ENCODE results near the gene GBE1. TPM values are rescaled to one million over a fixed set of nuclear protein-coding genes. Genes with fewer than 3 reads are reported as not detected.

The GBE1 gene
- total RNA-seq, 1 donor from 2014 or later, result 29.2 TPM

- no peaks in the 10 kb centered on the region for H3K36me3 ChIP-seq
- peaks cover 5% of the 10 kb centered on the region for H3K4me1 ChIP-seq
- H3K27me3 ChIP-seq, result no peaks in the 10 kb centered on the region
- no peak overlapping the region for H3K4me3 ChIP-seq
- no peak for DNase-seq
- H3K27ac ChIP-seq, result no peak overlapping the region
- TF ChIP-seq CTCF (IDR thresholded peaks at IDR 0.05), result no peak
- H3K9me3 ChIP-seq, result no peaks in the 10 kb centered on the region
- ATAC-seq, result peak; percentile 92
- intact Hi-C loops (cut with DNase I), result no loop called here
Observed at GRCh38 chr3:81716870-81717509, 44.5 kb downstream of the GBE1 start.

DNA sequence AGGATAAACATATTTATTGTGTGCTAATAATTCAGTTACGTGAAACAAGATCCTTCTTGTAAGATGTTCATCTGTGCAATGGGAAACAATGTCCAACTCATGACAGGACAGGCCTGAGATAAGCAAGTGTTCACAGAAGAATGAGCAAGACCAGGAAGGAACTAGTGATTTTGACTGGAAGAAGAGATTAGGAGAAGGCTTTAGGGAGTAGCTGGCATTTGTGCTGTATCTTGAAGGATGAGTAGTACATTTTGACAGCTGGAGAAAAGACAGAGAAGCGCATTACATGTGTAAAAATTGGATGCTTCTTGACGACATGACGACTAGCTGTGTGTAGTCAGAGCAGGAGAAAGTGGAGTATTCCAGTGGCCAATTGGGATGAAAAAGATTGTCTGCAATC is 48.4 kb downstream of the GBE1 start:
- no peaks in the 10 kb centered on the region for H3K36me3 ChIP-seq
- ATAC-seq, result no peak

DNA sequence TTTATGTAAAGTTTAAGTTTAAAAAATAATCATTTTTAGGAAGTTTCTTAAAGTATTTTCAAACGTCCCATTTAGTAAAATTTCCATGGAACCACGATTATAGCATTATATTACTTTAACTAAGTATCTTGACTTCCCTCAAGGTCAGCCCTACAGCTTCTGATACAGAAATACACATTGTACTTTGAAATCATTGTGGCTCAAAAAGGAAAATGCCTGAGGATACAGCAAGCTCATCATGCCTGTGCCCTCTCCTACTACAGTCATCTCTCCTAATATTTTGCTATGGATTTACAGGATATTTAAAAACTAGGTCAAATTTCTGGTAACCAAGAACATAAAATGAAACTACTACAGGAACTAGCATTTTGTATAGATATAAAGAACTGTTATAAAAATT is 51.8 kb downstream of the GBE1 start:
- no peak for DNase-seq
- intact Hi-C loops (cut with DNase I), result no loop called here
- Histone ChIP-seq H3K36me3 (no peaks in the 10 kb centered on the region), H3K4me1 (no peaks in the 10 kb centered on the region), H3K27me3 (no peaks in the 10 kb centered on the region), H3K27ac (no peak overlapping the region), H3K4me3 (no peak overlapping the region), H3K9me3 (no peaks in the 10 kb centered on the region)
- no peak for TF ChIP-seq CTCF (IDR thresholded peaks at IDR 0.05)
- ATAC-seq, result no peak

More for the DNA sequence above, 48.4 kb downstream of the GBE1 start:
- DNase-seq, result no peak
- Histone ChIP-seq H3K27ac (no peak overlapping the region), H3K4me3 (no peak overlapping the region), H3K9me3 (no peaks in the 10 kb centered on the region), H3K27me3 (no peaks in the 10 kb centered on the region), H3K4me1 (peaks cover 5% of the 10 kb centered on the region)
- TF ChIP-seq CTCF (IDR thresholded peaks at IDR 0.05), result no peak
- intact Hi-C loops (cut with DNase I), result no loop called here

GRCh38 chr3:81707996-81708395 is 53.4 kb downstream of the GBE1 start:
- H3K9me3 ChIP-seq, result no peaks in the 10 kb centered on the region
- no peak for TF ChIP-seq CTCF (IDR thresholded peaks at IDR 0.05)
- H3K36me3 ChIP-seq, result no peaks in the 10 kb centered on the region
- ATAC-seq, result no peak
- no peaks in the 10 kb centered on the region for H3K27me3 ChIP-seq
- H3K27ac ChIP-seq, result no peak overlapping the region
- intact Hi-C loops (cut with DNase I), result no loop called here
- no peak for DNase-seq
- H3K4me3 ChIP-seq, result no peak overlapping the region
- no peaks in the 10 kb centered on the region for H3K4me1 ChIP-seq

DNA sequence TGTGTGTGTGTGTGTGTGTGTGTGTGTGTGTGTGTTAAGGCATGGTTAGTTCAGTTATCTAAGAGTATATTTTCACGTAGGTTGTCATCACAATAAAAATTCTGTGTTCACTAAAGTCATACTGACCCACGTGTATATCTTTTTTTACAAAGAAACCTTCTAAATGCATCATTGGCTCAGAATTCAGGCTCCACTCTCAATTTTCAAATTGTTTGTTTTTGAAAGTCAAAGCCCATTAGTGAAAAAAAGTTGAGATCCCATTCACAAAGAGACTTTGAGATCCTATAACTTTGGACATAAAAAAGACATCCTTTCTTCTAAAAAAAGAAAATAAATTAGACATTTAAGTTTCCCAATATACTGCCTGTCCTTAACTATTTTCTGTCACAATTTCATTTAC is 59.3 kb downstream of the GBE1 start:
- no peaks in the 10 kb centered on the region for H3K36me3 ChIP-seq
- H3K4me1 ChIP-seq, result no peaks in the 10 kb centered on the region
- intact Hi-C loops (cut with DNase I), result no loop called here
- ATAC-seq, result no peak
- H3K27me3 ChIP-seq, result no peaks in the 10 kb centered on the region
- no peak overlapping the region for H3K4me3 ChIP-seq
- no peaks in the 10 kb centered on the region for H3K9me3 ChIP-seq
- DNase-seq, result no peak
- no peak overlapping the region for H3K27ac ChIP-seq
- TF ChIP-seq CTCF (IDR thresholded peaks at IDR 0.05), result no peak
